Caco-2 (cell line): ENCODE data around the gene DNM2. TPM values are rescaled to one million over a fixed set of nuclear protein-coding genes. Genes with fewer than 3 reads are reported as not detected.

ENCODE experiments used
- BruUV-seq: library from RNA; stranded (reverse); fragments of 400-500 nt; replicated peaks from 2 replicates; lab custom pipeline; 2021; lab: Mats Ljungman, UMichigan
- CTCF ChIA-PET: fragments of 300-600 bp; sonication (Branson Sonifier 250); formaldehyde crosslinking; loops from one replicate; lab custom pipeline; 2022; ENCODE audit warnings: antibody characterized with exemption; lab: Charles Lee
- POLR2A ChIA-PET: fragments of 300-600 bp; sonication (Branson Sonifier 250); formaldehyde crosslinking; loops from one replicate; lab custom pipeline; 2022; ENCODE audit warnings: antibody characterized with exemption; lab: Charles Lee
- DNase-seq, 2 experiments: peaks; one replicate each; pipeline versions ENCODE4 v3.0.0 to v3.0.0-alpha.2; 2020 to 2022
- H3K27me3 ChIP-seq: replicated peaks from 2 replicates; pipeline ENCODE4 v1.6.0; 2011; ENCODE audit warnings: low read length; ENCODE audit not compliant: control insufficient read depth, insufficient read depth
- H3K36me3 ChIP-seq: 2 replicates; pipeline ENCODE4 v1.5.1; 2011; ENCODE audit warnings: low read length; ENCODE audit not compliant: control insufficient read depth, insufficient read depth
- H3K4me1 ChIP-seq: fragments of 250-450 bp; sonication (Bioruptor Pico); 2 replicates; pipeline ENCODE4 v1.5.1; 2020; ENCODE audit warnings: mild to moderate bottlenecking
- H3K4me3 ChIP-seq: 2 replicates; pipeline ENCODE4 v1.5.1; 2011; ENCODE audit warnings: low read depth, mild to moderate bottlenecking, control low read depth, low read length
- H3K9me3 ChIP-seq: fragments of 250-450 bp; sonication (Bioruptor Pico); 2 replicates; pipeline ENCODE4 v1.5.1; 2020; ENCODE audit warnings: mild to moderate bottlenecking, moderate library complexity
- H3K27ac Mint-ChIP-seq: one replicate; pipeline ENCODE4 v1.8.0; 2022; ENCODE audit warnings: mixed read lengths; ENCODE audit not compliant: unreplicated experiment
- H3K27me3 Mint-ChIP-seq: one replicate; pipeline ENCODE4 v1.8.0; 2022; ENCODE audit warnings: mixed read lengths; ENCODE audit not compliant: insufficient read depth, unreplicated experiment
- H3K36me3 Mint-ChIP-seq: one replicate; pipeline ENCODE4 v1.8.0; 2022; ENCODE audit warnings: mild to moderate bottlenecking, mixed read lengths; ENCODE audit not compliant: insufficient read depth, unreplicated experiment
- H3K4me1 Mint-ChIP-seq: one replicate; pipeline ENCODE4 v1.8.0; 2022; ENCODE audit warnings: low read depth, mixed read lengths; ENCODE audit not compliant: unreplicated experiment
- H3K4me3 Mint-ChIP-seq: one replicate; pipeline ENCODE4 v1.8.0; 2022; ENCODE audit warnings: mild to moderate bottlenecking, moderate library complexity, mixed read lengths; ENCODE audit not compliant: unreplicated experiment
- H3K9me3 Mint-ChIP-seq: one replicate; pipeline ENCODE4 v1.8.0; 2022; ENCODE audit warnings: mixed read lengths; ENCODE audit not compliant: unreplicated experiment
- intact Hi-C: fragments of 100-400 bp; cut with micrococcal nuclease; formaldehyde crosslinking; loops from one replicate; pipeline ENCODE4 v1.10.0; 2022; ENCODE audit not compliant: unreplicated experiment
- total RNA-seq: library from RNA; stranded (reverse); gene quantifications from 2 replicates; pipeline ENCODE4 v1.2.3, GENCODE V29; 2022
- TF ChIP-seq, protein P1 (sequence below), 2 experiments: fragments of 200-600 bp in 1 of 2; IDR thresholded peaks; 1 replicate in 1 of 2; 2 replicates in 1 of 2; pipeline versions ENCODE4 v1.5.1 to v1.8.0; 2011 to 2022; ENCODE audit warnings: antibody characterized with exemption in 1 of 2, control low read depth in 1 of 2, inconsistent platforms in 1 of 2, low read depth in 1 of 2, low read length in 1 of 2, mild to moderate bottlenecking in 1 of 2, moderate library complexity in 1 of 2; ENCODE audit not compliant: insufficient read depth in 1 of 2, severe bottlenecking in 1 of 2, unreplicated experiment in 1 of 2

DNM2 gene
- total RNA-seq, 1 experiment from 2014 or later = 137 TPM

- no peak overlapping the region for H3K4me3 Mint-ChIP-seq
- no TSS peak for BruUV-seq
- no peak overlapping the region for H3K27ac Mint-ChIP-seq
- ChIA-PET POLR2A (no interaction called here), CTCF (no interaction called here)
- no peaks in the 10 kb centered on the region for H3K9me3 Mint-ChIP-seq
- no peaks in the 10 kb centered on the region for H3K27me3 ChIP-seq
- TF ChIP-seq, protein P1, sequence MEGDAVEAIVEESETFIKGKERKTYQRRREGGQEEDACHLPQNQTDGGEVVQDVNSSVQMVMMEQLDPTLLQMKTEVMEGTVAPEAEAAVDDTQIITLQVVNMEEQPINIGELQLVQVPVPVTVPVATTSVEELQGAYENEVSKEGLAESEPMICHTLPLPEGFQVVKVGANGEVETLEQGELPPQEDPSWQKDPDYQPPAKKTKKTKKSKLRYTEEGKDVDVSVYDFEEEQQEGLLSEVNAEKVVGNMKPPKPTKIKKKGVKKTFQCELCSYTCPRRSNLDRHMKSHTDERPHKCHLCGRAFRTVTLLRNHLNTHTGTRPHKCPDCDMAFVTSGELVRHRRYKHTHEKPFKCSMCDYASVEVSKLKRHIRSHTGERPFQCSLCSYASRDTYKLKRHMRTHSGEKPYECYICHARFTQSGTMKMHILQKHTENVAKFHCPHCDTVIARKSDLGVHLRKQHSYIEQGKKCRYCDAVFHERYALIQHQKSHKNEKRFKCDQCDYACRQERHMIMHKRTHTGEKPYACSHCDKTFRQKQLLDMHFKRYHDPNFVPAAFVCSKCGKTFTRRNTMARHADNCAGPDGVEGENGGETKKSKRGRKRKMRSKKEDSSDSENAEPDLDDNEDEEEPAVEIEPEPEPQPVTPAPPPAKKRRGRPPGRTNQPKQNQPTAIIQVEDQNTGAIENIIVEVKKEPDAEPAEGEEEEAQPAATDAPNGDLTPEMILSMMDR (IDR thresholded peaks at IDR 0.05; ENCODE audit: insufficient read depth in 1 of 2, low read depth in 1 of 2, low read length in 1 of 2, severe bottlenecking in 1 of 2, unreplicated experiment in 1 of 2) = no peak
- intact Hi-C loops = no loop called here
- no peak for DNase-seq
- H3K36me3 Mint-ChIP-seq = peaks cover 19% of the 10 kb centered on the region
- no peaks in the 10 kb centered on the region for H3K36me3 ChIP-seq
- H3K4me3 ChIP-seq = no peak overlapping the region
- no peaks in the 10 kb centered on the region for H3K27me3 Mint-ChIP-seq
- H3K4me1 ChIP-seq = no peaks in the 10 kb centered on the region
- no peaks in the 10 kb centered on the region for H3K9me3 ChIP-seq
- peaks cover 6% of the 10 kb centered on the region for H3K4me1 Mint-ChIP-seq
Measured at GRCh38 chr19:10747271-10747670, 29.4 kb downstream of the DNM2 start.

DNA sequence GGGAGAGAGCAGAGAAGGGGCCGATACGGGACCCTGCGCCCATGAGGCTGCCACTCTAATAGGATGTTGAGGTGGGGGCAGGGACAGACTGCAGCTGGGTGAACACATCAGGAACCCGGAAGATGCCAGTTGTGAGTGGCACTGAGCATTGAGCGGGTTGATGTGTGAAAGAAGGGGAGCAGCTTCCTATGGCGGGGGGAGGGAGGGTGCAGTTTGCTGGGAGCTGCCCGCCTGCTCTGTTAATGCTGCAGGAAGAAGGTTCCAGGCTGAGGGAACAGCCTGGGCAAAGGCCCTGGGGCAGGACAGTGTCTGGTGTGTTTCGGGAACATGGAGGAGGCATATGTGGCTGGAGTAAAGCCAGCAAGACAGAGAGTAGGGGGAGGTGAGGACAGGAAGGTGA lies 29.8 kb downstream of the DNM2 start:
- no peaks in the 10 kb centered on the region for H3K4me1 ChIP-seq
- ChIA-PET CTCF (no interaction called here), POLR2A (no interaction called here)
- BruUV-seq = no TSS peak
- H3K9me3 ChIP-seq = no peaks in the 10 kb centered on the region
- H3K4me3 Mint-ChIP-seq = no peak overlapping the region
- intact Hi-C loops = no loop called here
- no peaks in the 10 kb centered on the region for H3K27me3 ChIP-seq
- no peak overlapping the region for H3K4me3 ChIP-seq
- H3K36me3 ChIP-seq = no peaks in the 10 kb centered on the region; the same call in 1 of the 2 replicates
- no peaks in the 10 kb centered on the region for H3K9me3 Mint-ChIP-seq
- peaks cover 18% of the 10 kb centered on the region for H3K36me3 Mint-ChIP-seq
- H3K27me3 Mint-ChIP-seq = no peaks in the 10 kb centered on the region
- DNase-seq = no peak
- TF ChIP-seq, protein P1 (IDR thresholded peaks at IDR 0.05; ENCODE audit: insufficient read depth in 1 of 2, low read depth in 1 of 2, low read length in 1 of 2, severe bottlenecking in 1 of 2, unreplicated experiment in 1 of 2) = no peak
- H3K4me1 Mint-ChIP-seq = peaks cover 6% of the 10 kb centered on the region
- peak overlapping the region; percentile 60 for H3K27ac Mint-ChIP-seq

DNA sequence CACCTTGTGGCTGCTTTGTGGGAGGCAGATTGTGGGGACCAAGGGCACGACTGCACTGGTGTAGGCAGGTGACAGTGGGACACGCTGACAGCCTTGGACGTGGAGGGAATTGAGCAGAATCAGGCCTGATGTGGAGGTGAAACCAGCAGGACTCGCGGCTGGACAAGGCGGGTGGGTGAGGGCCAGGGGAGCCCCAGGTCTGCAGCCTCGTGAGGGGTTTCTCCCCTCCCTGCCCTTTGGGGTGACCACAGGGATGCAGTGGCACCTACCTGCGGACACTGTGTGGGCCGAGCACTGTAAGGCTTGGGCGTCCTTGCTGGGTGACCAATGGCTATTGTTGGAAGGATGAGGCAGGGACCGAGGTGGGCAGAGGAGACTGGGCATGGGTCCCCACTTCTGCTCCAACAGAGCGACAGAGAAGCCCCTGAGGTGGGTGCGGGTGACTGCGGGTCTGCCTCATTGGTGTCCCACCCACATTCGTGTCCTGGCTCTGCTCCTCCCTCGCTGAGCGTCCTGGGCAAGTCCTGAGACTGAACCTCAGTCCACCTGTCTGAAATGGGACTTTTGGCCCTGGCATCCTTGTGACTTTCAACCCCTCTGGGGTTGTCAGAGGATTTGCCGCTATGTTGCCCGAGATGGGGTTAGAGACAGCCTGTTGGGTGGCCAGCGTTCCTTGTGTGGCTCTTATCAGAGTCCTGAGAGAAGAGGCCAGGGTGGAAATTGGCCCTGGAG lies 30.5 kb downstream of the DNM2 start:
- ChIA-PET POLR2A (no interaction called here), CTCF (no interaction called here)
- H3K9me3 ChIP-seq = no peaks in the 10 kb centered on the region
- H3K4me3 ChIP-seq = no peak overlapping the region
- H3K4me1 ChIP-seq = no peaks in the 10 kb centered on the region
- no TSS peak for BruUV-seq
- Mint-ChIP-seq H3K27me3 (no peaks in the 10 kb centered on the region), H3K27ac (peak overlapping the region; percentile 60), H3K4me3 (no peak overlapping the region), H3K4me1 (peaks cover 6% of the 10 kb centered on the region), H3K36me3 (peaks cover 11% of the 10 kb centered on the region), H3K9me3 (no peaks in the 10 kb centered on the region)
- no peak for DNase-seq
- no peaks in the 10 kb centered on the region for H3K27me3 ChIP-seq
- TF ChIP-seq, protein P1 (IDR thresholded peaks at IDR 0.05; ENCODE audit: insufficient read depth in 1 of 2, low read depth in 1 of 2, low read length in 1 of 2, severe bottlenecking in 1 of 2, unreplicated experiment in 1 of 2) = no peak
- intact Hi-C loops = no loop called here
- no peaks in the 10 kb centered on the region; the same call in 1 of the 2 replicates for H3K36me3 ChIP-seq
